H9 (cell line): ENCODE measurements around the gene CLN5. TPM values are rescaled to one million over a fixed set of nuclear protein-coding genes. Genes with fewer than 3 reads are reported as not detected.

Experiments used
- DNase-seq: peaks from one replicate; pipeline ENCODE4 v3.0.0-alpha.2; 2017
- H2AFZ ChIP-seq: one replicate; pipeline ENCODE4 v1.6.1; 2013; ENCODE audit warnings: mild to moderate bottlenecking, low read length, control low read depth, moderate library complexity
- H2AK5ac ChIP-seq: 2 replicates; pipeline ENCODE4 v1.6.1; 2013; ENCODE audit warnings: low read length, control low read depth, mixed read lengths; ENCODE audit not compliant: insufficient read length
- H2BK120ac ChIP-seq: one replicate; pipeline ENCODE4 v1.6.1; 2013; ENCODE audit warnings: low read depth, mild to moderate bottlenecking, low read length, control low read depth, inconsistent platforms; ENCODE audit not compliant: poor library complexity, severe bottlenecking
- H2BK12ac ChIP-seq: 2 replicates; pipeline ENCODE4 v1.6.1; 2013; ENCODE audit warnings: low read length, control low read depth, mixed read lengths, low read depth; ENCODE audit not compliant: insufficient read length
- H2BK15ac ChIP-seq: 2 replicates; pipeline ENCODE4 v1.6.1; 2013; ENCODE audit warnings: low read depth, low read length, control low read depth
- H2BK20ac ChIP-seq: one replicate; pipeline ENCODE4 v1.6.1; 2013; ENCODE audit warnings: low read depth, mild to moderate bottlenecking, low read length, control low read depth, inconsistent platforms; ENCODE audit not compliant: poor library complexity, severe bottlenecking
- H2BK5ac ChIP-seq: 2 replicates; pipeline ENCODE4 v1.6.1; 2013; ENCODE audit warnings: low read length, control low read depth, mixed read lengths; ENCODE audit not compliant: insufficient read length
- H3K14ac ChIP-seq: 2 replicates; pipeline ENCODE4 v1.6.1; 2013; ENCODE audit warnings: low read length, control low read depth; ENCODE audit not compliant: insufficient read depth
- H3K18ac ChIP-seq: 2 replicates; pipeline ENCODE4 v1.6.1; 2013; ENCODE audit warnings: low read depth, mild to moderate bottlenecking, mixed read lengths, low read length, control low read depth; ENCODE audit not compliant: insufficient read length
- H3K23ac ChIP-seq: 2 replicates; pipeline ENCODE4 v1.6.1; 2013; ENCODE audit warnings: low read length, control low read depth, mixed read lengths, low read depth; ENCODE audit not compliant: insufficient read length
- H3K23me2 ChIP-seq: 2 replicates; pipeline ENCODE4 v1.6.1; 2013; ENCODE audit warnings: low read depth, mild to moderate bottlenecking, mixed read lengths, low read length, control low read depth; ENCODE audit not compliant: insufficient read length, poor library complexity, severe bottlenecking
- H3K27ac ChIP-seq: 2 replicates; pipeline ENCODE4 v1.5.1; 2013; ENCODE audit warnings: low read length, control low read depth, mixed read lengths, low read depth; ENCODE audit not compliant: insufficient read length
- H3K27me3 ChIP-seq: 2 replicates; pipeline ENCODE4 v1.6.1; 2013; ENCODE audit warnings: low read length, control low read depth, inconsistent platforms; ENCODE audit not compliant: insufficient read depth
- H3K4ac ChIP-seq: 2 replicates; pipeline ENCODE4 v1.6.1; 2013; ENCODE audit warnings: low read depth, mild to moderate bottlenecking, control low read depth, inconsistent platforms, low read length, moderate library complexity
- H3K4me1 ChIP-seq: 2 replicates; pipeline ENCODE4 v1.6.1; 2013; ENCODE audit warnings: low read length, control low read depth, inconsistent platforms; ENCODE audit not compliant: insufficient read depth
- H3K4me2 ChIP-seq: 2 replicates; pipeline ENCODE4 v1.6.1; 2013; ENCODE audit warnings: low read length, control low read depth, mixed read lengths; ENCODE audit not compliant: insufficient read length, insufficient read depth
- H3K56ac ChIP-seq: 2 replicates; pipeline ENCODE4 v1.6.1; 2013; ENCODE audit warnings: low read depth, mild to moderate bottlenecking, mixed read lengths, low read length, control low read depth; ENCODE audit not compliant: insufficient read length
- H3K79me1 ChIP-seq: 2 replicates; pipeline ENCODE4 v1.6.1; 2013; ENCODE audit warnings: low read depth, mild to moderate bottlenecking, moderate library complexity, low read length, control low read depth, inconsistent platforms; ENCODE audit not compliant: insufficient read depth, poor library complexity, severe bottlenecking
- H3K79me2 ChIP-seq: 2 replicates; pipeline ENCODE4 v1.6.1; 2013; ENCODE audit warnings: low read length, control low read depth, inconsistent platforms; ENCODE audit not compliant: insufficient read depth
- H3K9ac ChIP-seq: 2 replicates; pipeline ENCODE4 v1.6.1; 2013; ENCODE audit warnings: low read length, control low read depth, mixed read lengths; ENCODE audit not compliant: insufficient read length; ENCODE audit errors: extremely low read depth
- H3K9me3 ChIP-seq: one replicate; pipeline ENCODE4 v1.6.1; 2013; ENCODE audit warnings: low read depth, low read length, inconsistent platforms; ENCODE audit not compliant: control insufficient read depth
- H3T11ph ChIP-seq: one replicate; pipeline ENCODE4 v1.6.1; 2013; ENCODE audit warnings: mild to moderate bottlenecking, low read length, control low read depth, inconsistent platforms
- H4K20me1 ChIP-seq: one replicate; pipeline ENCODE4 v1.6.1; 2013; ENCODE audit not compliant: control insufficient read depth, insufficient read length, insufficient read depth
- H4K5ac ChIP-seq: 2 replicates; pipeline ENCODE4 v1.6.1; 2013; ENCODE audit warnings: low read depth, mild to moderate bottlenecking, mixed read lengths, low read length, control low read depth; ENCODE audit not compliant: insufficient read length
- H4K8ac ChIP-seq: replicated peaks from 2 replicates; pipeline ENCODE4 v1.6.1; 2013; ENCODE audit warnings: low read length, control low read depth, mixed read lengths, low read depth; ENCODE audit not compliant: insufficient read length
- H4K91ac ChIP-seq: 2 replicates; pipeline ENCODE4 v1.6.1; 2013; ENCODE audit warnings: low read depth, mild to moderate bottlenecking, moderate library complexity, mixed read lengths, low read length, control low read depth; ENCODE audit not compliant: insufficient read length
- H3K27ac Mint-ChIP-seq, 3 experiments: 2 replicates in 2 of 3; 3 replicates in 1 of 3; pipeline ENCODE4 v1.8.0; 2020 to 2021; ENCODE audit warnings: mixed read lengths in 3 of 3, mild to moderate bottlenecking in 1 of 3, moderate library complexity in 1 of 3
- H3K27me3 Mint-ChIP-seq: 2 replicates; pipeline ENCODE4 v1.8.0; 2021; ENCODE audit warnings: low read depth, mild to moderate bottlenecking, moderate library complexity, mixed read lengths
- H3K36me3 Mint-ChIP-seq, 3 experiments: 2 replicates in 2 of 3; 3 replicates in 1 of 3; pipeline ENCODE4 v1.8.0; 2020 to 2021; ENCODE audit warnings: low read depth in 3 of 3, mixed read lengths in 3 of 3; ENCODE audit not compliant: insufficient read depth in 1 of 3
- H3K4me1 Mint-ChIP-seq, 2 experiments: 2 replicates each; pipeline ENCODE4 v1.8.0; 2020; ENCODE audit warnings: mixed read lengths in 2 of 2
- H3K4me3 Mint-ChIP-seq, 2 experiments: 2 replicates in 1 of 2; 3 replicates in 1 of 2; pipeline ENCODE4 v1.8.0; 2020 to 2021; ENCODE audit warnings: mild to moderate bottlenecking in 2 of 2, mixed read lengths in 2 of 2, moderate library complexity in 1 of 2
- H3K9me3 Mint-ChIP-seq, 2 experiments: 2 replicates in 1 of 2; 3 replicates in 1 of 2; pipeline ENCODE4 v1.8.0; 2020; ENCODE audit warnings: mild to moderate bottlenecking in 2 of 2, mixed read lengths in 2 of 2, moderate library complexity in 1 of 2
- WGBS: extraction: QIAGEN DNeasy Blood & Tissue Kit; methylation state at CpG from one replicate; pipeline ENCODE4 v1.1.7; 2013; ENCODE audit warnings: missing lambda C conversion rate, low lambda C conversion rate, mixed read lengths; ENCODE audit not compliant: insufficient read length; ENCODE audit errors: extremely low coverage; 5-methylcytosine and 5-hydroxymethylcytosine counted together
- total RNA-seq: library from RNA; stranded (reverse); gene quantifications from 2 replicates; pipeline ENCODE4 v1.2.1, GENCODE V29; 2021
- TF ChIP-seq, protein P1 (sequence below): fragments of 200-600 bp; sonication (generic); conservative IDR thresholded peaks from 3 replicates; pipeline ENCODE4 v1.8.0; 2021; ENCODE audit warnings: antibody characterized with exemption, mild to moderate bottlenecking

The CLN5 gene
- total RNA-seq, 1 experiment from 2014 or later = 8.3 TPM

GRCh38 chr13:77042566-77043177 is 50.8 kb downstream of the CLN5 start:
- Histone ChIP-seq H3K18ac (no peak overlapping the region), H4K20me1 (no peaks in the 10 kb centered on the region), H2BK120ac (no peak overlapping the region), H2BK12ac (no peak overlapping the region), H4K8ac (no peak overlapping the region), H3K27me3 (no peaks in the 10 kb centered on the region), H3K14ac (no peak overlapping the region), H3K56ac (no peak overlapping the region), H3K4me2 (no peak overlapping the region), H3K23me2 (no peaks in the 10 kb centered on the region), H3K4me1 (no peaks in the 10 kb centered on the region), H3K9ac (no peak overlapping the region), H2AFZ (no peak overlapping the region), H4K5ac (no peak overlapping the region), H3K4ac (no peak overlapping the region), H3T11ph (no peak overlapping the region), H3K79me2 (no peaks in the 10 kb centered on the region), H2BK5ac (no peak overlapping the region), H4K91ac (no peak overlapping the region), H3K79me1 (no peaks in the 10 kb centered on the region), H3K23ac (no peak overlapping the region), H2AK5ac (no peak overlapping the region), H2BK15ac (no peak overlapping the region), H3K9me3 (no peaks in the 10 kb centered on the region), H2BK20ac (no peak overlapping the region), H3K27ac (no peak overlapping the region)
- TF ChIP-seq, protein P1, sequence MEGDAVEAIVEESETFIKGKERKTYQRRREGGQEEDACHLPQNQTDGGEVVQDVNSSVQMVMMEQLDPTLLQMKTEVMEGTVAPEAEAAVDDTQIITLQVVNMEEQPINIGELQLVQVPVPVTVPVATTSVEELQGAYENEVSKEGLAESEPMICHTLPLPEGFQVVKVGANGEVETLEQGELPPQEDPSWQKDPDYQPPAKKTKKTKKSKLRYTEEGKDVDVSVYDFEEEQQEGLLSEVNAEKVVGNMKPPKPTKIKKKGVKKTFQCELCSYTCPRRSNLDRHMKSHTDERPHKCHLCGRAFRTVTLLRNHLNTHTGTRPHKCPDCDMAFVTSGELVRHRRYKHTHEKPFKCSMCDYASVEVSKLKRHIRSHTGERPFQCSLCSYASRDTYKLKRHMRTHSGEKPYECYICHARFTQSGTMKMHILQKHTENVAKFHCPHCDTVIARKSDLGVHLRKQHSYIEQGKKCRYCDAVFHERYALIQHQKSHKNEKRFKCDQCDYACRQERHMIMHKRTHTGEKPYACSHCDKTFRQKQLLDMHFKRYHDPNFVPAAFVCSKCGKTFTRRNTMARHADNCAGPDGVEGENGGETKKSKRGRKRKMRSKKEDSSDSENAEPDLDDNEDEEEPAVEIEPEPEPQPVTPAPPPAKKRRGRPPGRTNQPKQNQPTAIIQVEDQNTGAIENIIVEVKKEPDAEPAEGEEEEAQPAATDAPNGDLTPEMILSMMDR = no peak
- Mint-ChIP-seq H3K4me3 (no peak overlapping the region), H3K4me1 (peaks cover 8 to 14% of the 10 kb centered on the region in 2 experiments), H3K9me3 (no peaks in the 10 kb centered on the region; a peak in 1 of 5 replicates), H3K27ac (no peak overlapping the region; a peak in 1 of 7 replicates), H3K36me3 (peaks cover 6 to 18% (median 17%) of the 10 kb centered on the region in 3 experiments; a peak in 6 of 7 replicates), H3K27me3 (no peaks in the 10 kb centered on the region)
- no CpG with 5 or more reads among the region's 5 CpGs for WGBS
- DNase-seq = no peak
